ENCODE results near the gene OCIAD1. TPM values are rescaled to one million over a fixed set of nuclear protein-coding genes. Genes with fewer than 3 reads are reported as not detected.
"Not testable (repeated sequence)": the region's sequence is repeated elsewhere in the genome, so short reads cannot be mapped to it uniquely, and the experiment has no call there.

The OCIAD1 gene
- total RNA-seq, 1 experiment from 2014 or later, result 61.0 TPM

GRCh38 chr4:48813964-48814363, 16.9 kb upstream of the OCIAD1 start:
- ATAC-seq (no peak), DNase-seq (no peak)
- ChIA-PET CTCF (interaction anchor here (0.6 kb wide), 1 partner anchor 264 kb away, joined by 5 read pairs; no protein-coding TSS in a partner anchor), POLR2A (ENCODE audit: unreplicated experiment) (no interaction called here)
- H3K9ac ChIP-seq (ENCODE audit: low read length), result no peak overlapping the region
- H4K20me1 ChIP-seq (ENCODE audit: low read length), result no peaks in the 10 kb centered on the region
- no peaks in the 10 kb centered on the region for H3K27me3 ChIP-seq (ENCODE audit: low read length)
- H3K79me2 ChIP-seq (ENCODE audit: low read length), result no peaks in the 10 kb centered on the region
- intact Hi-C loops (cut with micrococcal nuclease), result no loop called here
- TF ChIP-seq CTCF (conservative IDR thresholded peaks at IDR 0.05; ENCODE audit: low read depth, low read length) (no peak), EZH2 (IDR thresholded peaks at IDR 0.05; ENCODE audit: low read length, unreplicated experiment) (no peak), EZH2phosphoT487 (IDR thresholded peaks at IDR 0.05; ENCODE audit: borderline replicate concordance, low read length) (no peak)
- H2AFZ ChIP-seq (ENCODE audit: low read length), result no peak overlapping the region
- no peak overlapping the region for H3K4me2 ChIP-seq (ENCODE audit: low read length)
- H3K4me3 ChIP-seq (ENCODE audit: low read length), result no peak overlapping the region
- H3K9me2 ChIP-seq (replicated peaks; ENCODE audit: low read length), result no peaks in the 10 kb centered on the region
- H3F3A ChIP-seq (ENCODE audit: low read length, unreplicated experiment), result no peaks in the 10 kb centered on the region
- no peaks in the 10 kb centered on the region for H3K36me3 ChIP-seq (ENCODE audit: low read depth, low read length)
- H3K27ac ChIP-seq (ENCODE audit: low read length), result no peak overlapping the region
- H3K4me1 ChIP-seq (ENCODE audit: insufficient read depth, low read length), result peaks cover 10% of the 10 kb centered on the region
- no peaks in the 10 kb centered on the region for H3K9me3 ChIP-seq (ENCODE audit: low read length)
- BruUV-seq (replicated peaks), result no TSS peak

GRCh38 chr4:48815483-48815882, 15.4 kb upstream of the OCIAD1 start:
- POLR2A ChIA-PET (ENCODE audit: unreplicated experiment), result no interaction called here
- DNase-seq, result peak; percentile 27
- BruUV-seq (replicated peaks), result no TSS peak
- Histone ChIP-seq H3K9me2 (replicated peaks; ENCODE audit: low read length) (no peaks in the 10 kb centered on the region), H3F3A (ENCODE audit: low read length, unreplicated experiment) (no peaks in the 10 kb centered on the region), H3K9me3 (ENCODE audit: low read length) (no peaks in the 10 kb centered on the region), H3K4me2 (ENCODE audit: low read length) (peak overlapping the region; percentile 48), H3K27ac (ENCODE audit: low read length) (no peak overlapping the region), H4K20me1 (ENCODE audit: low read length) (no peaks in the 10 kb centered on the region), H3K36me3 (ENCODE audit: low read depth, low read length) (no peaks in the 10 kb centered on the region), H3K27me3 (ENCODE audit: low read length) (no peaks in the 10 kb centered on the region), H3K4me3 (ENCODE audit: low read length) (no peak overlapping the region; the same call in 1 of the 2 replicates), H2AFZ (ENCODE audit: low read length) (no peak overlapping the region), H3K79me2 (ENCODE audit: low read length) (no peaks in the 10 kb centered on the region), H3K4me1 (ENCODE audit: insufficient read depth, low read length) (peaks cover 10% of the 10 kb centered on the region), H3K9ac (ENCODE audit: low read length) (no peak overlapping the region)
- intact Hi-C loops (cut with micrococcal nuclease), result no loop called here
- TF ChIP-seq EZH2phosphoT487 (IDR thresholded peaks at IDR 0.05; ENCODE audit: borderline replicate concordance, low read length) (no peak), CTCF (conservative IDR thresholded peaks at IDR 0.05; ENCODE audit: low read depth, low read length) (no peak), EZH2 (IDR thresholded peaks at IDR 0.05; ENCODE audit: low read length, unreplicated experiment) (no peak)
- CTCF ChIA-PET, result no interaction called here
- peak; percentile 66 for ATAC-seq

GRCh38 chr4:48816297-48816696, 14.6 kb upstream of the OCIAD1 start:
- H2AFZ ChIP-seq (ENCODE audit: low read length); H3K9ac ChIP-seq (ENCODE audit: low read length); H3K27ac ChIP-seq (ENCODE audit: low read length); H3K36me3 ChIP-seq (ENCODE audit: low read depth, low read length); DNase-seq; H3F3A ChIP-seq (ENCODE audit: low read length, unreplicated experiment); H3K9me2 ChIP-seq (replicated peaks; ENCODE audit: low read length); ATAC-seq; H3K79me2 ChIP-seq (ENCODE audit: low read length); POLR2A ChIA-PET (ENCODE audit: unreplicated experiment); BruUV-seq (replicated peaks); H3K4me3 ChIP-seq (ENCODE audit: low read length); H4K20me1 ChIP-seq (ENCODE audit: low read length); H3K27me3 ChIP-seq (ENCODE audit: low read length); H3K9me3 ChIP-seq (ENCODE audit: low read length); intact Hi-C loops (cut with micrococcal nuclease); H3K4me2 ChIP-seq (ENCODE audit: low read length); CTCF ChIA-PET: not testable (repeated sequence)
- peaks cover 10% of the 10 kb centered on the region for H3K4me1 ChIP-seq (ENCODE audit: insufficient read depth, low read length)
